Activated CD8-positive, alpha-beta memory T cell treated with anti-CD3 and anti-CD28 coated beads for 36 hours (primary cell): ENCODE results near the gene RALGAPA2. TPM values are rescaled to one million over a fixed set of nuclear protein-coding genes. Genes with fewer than 3 reads are reported as not detected.

ENCODE experiments used
- CTCF ChIA-PET: fragments of 350-600 bp; sonication (Branson Sonifier 250); formaldehyde crosslinking; loops from one replicate; lab custom pipeline; 2021; ENCODE audit warnings: antibody characterized with exemption; lab: Charles Lee
- POLR2A ChIA-PET: fragments of 350-600 bp; sonication (Branson Sonifier 250); formaldehyde crosslinking; loops from one replicate; lab custom pipeline; 2021; ENCODE audit warnings: antibody characterized with exemption; lab: Charles Lee
- total RNA-seq, 2 experiments: library from RNA; stranded (reverse); gene quantifications; one replicate each; pipeline ENCODE4 v1.2.3, GENCODE V29; 2021

The RALGAPA2 gene
- total RNA-seq, 2 experiments from 2014 or later = 13.8 to 15.1 TPM

- ChIA-PET POLR2A (no interaction called here), CTCF (no interaction called here)
Measured at GRCh38 chr20:20407891-20408805, 304.3 kb downstream of the RALGAPA2 start.

- ChIA-PET POLR2A (no interaction called here), CTCF (no interaction called here)
Measured at GRCh38 chr20:20406306-20406705, 306.1 kb downstream of the RALGAPA2 start.

- ChIA-PET POLR2A (no interaction called here), CTCF (no interaction called here)
Measured at GRCh38 chr20:20405623-20406022, 306.8 kb downstream of the RALGAPA2 start.

- POLR2A ChIA-PET = no interaction called here
- CTCF ChIA-PET = interaction anchor here (0.6 kb wide), 1 partner anchor 43 kb away, joined by 3 read pairs; no protein-coding TSS in a partner anchor
Measured at GRCh38 chr20:20404633-20405032, 307.8 kb downstream of the RALGAPA2 start.

GRCh38 chr20:20401991-20402390 lies 310.5 kb downstream of the RALGAPA2 start:
- ChIA-PET POLR2A (interaction anchor here (0.6 kb wide), 1 partner anchor 26 kb away, joined by 7 read pairs; no protein-coding TSS in a partner anchor), CTCF (no interaction called here)

- POLR2A ChIA-PET = no interaction called here
Measured at GRCh38 chr20:20399531-20400500, 312.6 kb downstream of the RALGAPA2 start.

GRCh38 chr20:20398123-20398522 lies 314.3 kb downstream of the RALGAPA2 start:
- ChIA-PET POLR2A (no interaction called here), CTCF (no interaction called here)

More at GRCh38 chr20:20399531-20400500, 312.6 kb downstream of the RALGAPA2 start:
- CTCF ChIA-PET = no interaction called here

GRCh38 chr20:20396794-20397193 lies 315.6 kb downstream of the RALGAPA2 start:
- ChIA-PET CTCF (interaction anchor here (0.7 kb wide), 1 partner anchor 23 kb away, joined by 3 read pairs; no protein-coding TSS in a partner anchor), POLR2A (no interaction called here)

GRCh38 chr20:20395903-20396568 lies 316.4 kb downstream of the RALGAPA2 start:
- CTCF ChIA-PET = interaction anchor here (0.7 kb wide), 1 partner anchor 23 kb away, joined by 3 read pairs; no protein-coding TSS in a partner anchor

GRCh38 chr20:20395087-20395486 lies 317.4 kb downstream of the RALGAPA2 start:
- ChIA-PET POLR2A (no interaction called here), CTCF (no interaction called here)

More at GRCh38 chr20:20395903-20396568, 316.4 kb downstream of the RALGAPA2 start:
- POLR2A ChIA-PET = no interaction called here

- POLR2A ChIA-PET = no interaction called here
- CTCF ChIA-PET = interaction anchor here (0.7 kb wide), 1 partner anchor 165 kb away, joined by 3 read pairs; no protein-coding TSS in a partner anchor
Measured at GRCh38 chr20:20393207-20394120, 319.0 kb downstream of the RALGAPA2 start.

GRCh38 chr20:20391766-20392165 lies 320.7 kb downstream of the RALGAPA2 start:
- POLR2A ChIA-PET = no interaction called here
- CTCF ChIA-PET = no interaction called here

- CTCF ChIA-PET = no interaction called here
- POLR2A ChIA-PET = no interaction called here
Measured at GRCh38 chr20:20391115-20391514, 321.3 kb downstream of the RALGAPA2 start.

- ChIA-PET CTCF (no interaction called here), POLR2A (no interaction called here)
Measured at GRCh38 chr20:20390393-20390792, 322.1 kb downstream of the RALGAPA2 start.

GRCh38 chr20:20386192-20386591 lies 326.3 kb downstream of the RALGAPA2 start:
- ChIA-PET POLR2A (no interaction called here), CTCF (no interaction called here)

GRCh38 chr20:20375862-20376261 lies 336.6 kb downstream of the RALGAPA2 start:
- ChIA-PET CTCF (interaction anchor here (0.6 kb wide), 1 partner anchor 73 kb away, joined by 4 read pairs; no protein-coding TSS in a partner anchor), POLR2A (no interaction called here)

- CTCF ChIA-PET = no interaction called here
- POLR2A ChIA-PET = no interaction called here
Measured at GRCh38 chr20:20373091-20373571, 339.3 kb downstream of the RALGAPA2 start.

GRCh38 chr20:20371681-20372080 lies 340.8 kb downstream of the RALGAPA2 start:
- CTCF ChIA-PET = interaction anchor here (1.2 kb wide), 1 partner anchor 188 kb away, joined by 3 read pairs; no protein-coding TSS in a partner anchor
- POLR2A ChIA-PET = no interaction called here
